ENCODE data around the gene STOML3.

- TF ChIP-seq POLR2A (IDR thresholded peaks at IDR 0.05) (no peak), CTCF (IDR thresholded peaks at IDR 0.05) (no peak)
Measured at GRCh38 chr13:38979891-38980749, 10.5 kb downstream of the STOML3 start.
